ENCODE measurements around the gene PML.
A peak's percentile ranks its signal among the peaks of the same experiment; 100 is the strongest.
"Not testable (repeated sequence)": the region's sequence is repeated elsewhere in the genome, so short reads cannot be mapped to it uniquely, and the experiment has no call there.

Gene PML

DNA sequence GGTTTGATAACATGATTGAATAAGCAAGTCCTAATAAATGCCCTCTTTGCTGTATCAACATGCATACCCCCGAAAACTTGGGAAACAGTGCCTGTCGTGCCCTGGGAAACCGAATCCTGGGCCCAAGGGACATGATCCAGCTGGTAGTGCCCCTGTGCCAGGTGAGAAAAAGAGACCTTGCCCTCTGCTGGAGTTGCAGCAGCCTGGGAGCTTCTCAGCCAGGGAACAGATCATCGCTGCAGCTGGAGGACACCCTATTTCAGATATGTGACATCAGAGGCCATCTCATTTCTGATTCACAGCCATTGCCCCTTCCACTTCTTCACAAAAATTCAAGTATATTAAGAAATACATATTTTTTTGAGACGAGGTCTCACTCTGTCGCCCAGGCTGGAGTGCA is 34.7 kb upstream of the PML start:
- no peak for DNase-seq

GRCh38 chr15:73960472-73961070 is 33.9 kb upstream of the PML start:
- not testable (repeated sequence) for DNase-seq

- DNase-seq, result no peak
These were observed 32.1 kb upstream of the PML start for GRCh38 chr15:73962433-73962832.

DNA sequence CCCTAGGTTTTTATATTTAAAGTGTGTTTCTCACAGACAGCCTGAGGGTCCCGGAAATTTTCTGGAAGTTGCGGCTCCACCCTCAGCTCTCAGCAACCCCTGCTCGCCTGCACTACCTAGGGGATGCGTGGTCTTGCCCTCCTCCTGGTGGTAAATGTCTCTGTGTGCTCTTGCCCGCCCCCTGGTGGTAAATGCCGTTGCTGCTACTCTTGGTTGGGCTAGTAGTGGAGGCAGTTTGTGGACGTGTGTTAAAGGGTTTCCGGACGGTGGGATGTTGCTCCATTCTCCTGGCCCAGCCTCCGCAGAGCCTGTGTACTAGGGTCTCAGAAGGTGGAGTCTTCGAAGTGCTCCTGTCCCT is 29.8 kb upstream of the PML start:
- DNase-seq, result peak; percentile 90 to 92

- DNase-seq, result peak; percentile 70 to 73
These were observed 29.3 kb upstream of the PML start for GRCh38 chr15:73965094-73965757.

DNA sequence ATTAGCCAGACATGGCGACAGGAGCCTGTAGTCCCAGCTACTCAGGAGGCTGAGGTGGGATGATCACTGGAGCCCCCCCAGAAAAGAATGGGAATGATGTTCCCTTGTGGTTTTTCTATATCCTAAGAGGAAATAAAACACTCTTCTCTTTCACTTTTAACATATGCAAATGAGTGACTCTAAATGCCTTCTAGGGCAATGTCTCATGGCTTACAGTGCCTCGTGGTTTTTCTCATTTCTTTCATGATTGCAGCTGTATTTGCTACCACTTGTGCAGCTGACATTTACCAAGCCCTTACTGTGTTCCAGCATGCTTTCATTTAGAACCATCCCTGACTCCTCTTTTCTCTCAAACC is 28.8 kb upstream of the PML start:
- no peak for DNase-seq

- no peak for DNase-seq
These were observed 26.1 kb upstream of the PML start for GRCh38 chr15:73968461-73968860.

- DNase-seq, result no peak
These were observed 25.3 kb upstream of the PML start for GRCh38 chr15:73969151-73969759.

DNA sequence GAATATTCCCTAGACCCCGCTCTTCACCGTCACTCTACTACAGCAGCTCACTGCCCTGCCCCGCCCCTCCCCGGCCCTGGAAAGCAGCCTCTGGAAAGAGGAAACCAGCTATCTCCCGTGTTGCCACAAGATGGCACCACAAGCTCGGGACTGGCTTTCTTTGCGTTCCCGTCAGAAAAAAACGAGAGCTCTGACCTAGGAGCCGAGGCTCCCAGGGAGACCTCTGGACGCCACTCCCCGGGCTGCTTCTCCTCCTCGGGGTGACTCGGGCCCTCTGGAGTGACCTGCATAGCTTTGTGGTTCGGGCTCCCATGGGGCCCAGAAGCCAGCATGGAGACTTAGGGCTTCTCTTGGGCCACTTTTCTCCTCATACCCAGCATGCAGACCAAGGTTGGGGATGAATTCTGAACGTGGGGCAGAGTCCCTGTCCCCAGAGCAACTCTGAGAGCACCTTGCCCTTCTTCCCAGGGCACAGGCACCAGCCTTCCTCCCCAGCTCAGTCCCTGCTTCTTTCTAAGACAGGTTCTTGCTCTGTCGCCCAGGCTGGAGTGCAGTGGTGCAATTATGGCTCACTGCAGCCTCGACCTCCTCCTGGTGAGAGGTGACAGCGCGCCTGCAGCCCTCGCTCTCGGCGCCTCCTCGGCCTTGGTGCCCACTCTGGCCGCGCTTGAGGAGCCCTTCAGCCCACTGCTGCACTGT is 21.4 kb upstream of the PML start:
- peak; percentile 83 to 86 for DNase-seq

DNA sequence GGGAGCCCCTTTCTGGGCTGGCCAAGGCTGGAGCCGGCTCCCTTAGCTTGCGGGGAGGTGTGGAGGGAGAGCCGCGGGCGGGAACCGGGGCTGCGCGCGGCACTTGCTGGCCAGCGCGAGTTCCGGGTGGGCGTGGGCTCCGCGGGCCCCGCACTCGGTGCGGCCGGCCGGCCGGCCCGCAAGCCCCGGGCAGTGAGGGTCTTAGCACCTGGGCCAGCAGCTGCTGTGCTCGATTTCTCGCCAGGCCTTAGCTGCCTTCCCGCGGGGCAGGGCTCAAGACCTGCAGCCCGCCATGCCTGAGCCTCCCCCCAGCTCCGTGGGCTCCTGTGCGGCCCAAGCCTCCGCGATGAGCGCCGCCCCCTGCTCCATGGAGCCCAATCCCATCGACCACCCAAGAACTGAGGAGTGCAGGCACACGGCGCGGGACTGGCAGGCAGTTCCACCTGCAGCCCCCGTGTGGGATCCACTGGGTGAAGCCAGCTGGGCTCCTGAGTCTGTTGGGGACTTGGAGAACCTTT is 20.8 kb upstream of the PML start:
- DNase-seq, result not testable (repeated sequence)

DNA sequence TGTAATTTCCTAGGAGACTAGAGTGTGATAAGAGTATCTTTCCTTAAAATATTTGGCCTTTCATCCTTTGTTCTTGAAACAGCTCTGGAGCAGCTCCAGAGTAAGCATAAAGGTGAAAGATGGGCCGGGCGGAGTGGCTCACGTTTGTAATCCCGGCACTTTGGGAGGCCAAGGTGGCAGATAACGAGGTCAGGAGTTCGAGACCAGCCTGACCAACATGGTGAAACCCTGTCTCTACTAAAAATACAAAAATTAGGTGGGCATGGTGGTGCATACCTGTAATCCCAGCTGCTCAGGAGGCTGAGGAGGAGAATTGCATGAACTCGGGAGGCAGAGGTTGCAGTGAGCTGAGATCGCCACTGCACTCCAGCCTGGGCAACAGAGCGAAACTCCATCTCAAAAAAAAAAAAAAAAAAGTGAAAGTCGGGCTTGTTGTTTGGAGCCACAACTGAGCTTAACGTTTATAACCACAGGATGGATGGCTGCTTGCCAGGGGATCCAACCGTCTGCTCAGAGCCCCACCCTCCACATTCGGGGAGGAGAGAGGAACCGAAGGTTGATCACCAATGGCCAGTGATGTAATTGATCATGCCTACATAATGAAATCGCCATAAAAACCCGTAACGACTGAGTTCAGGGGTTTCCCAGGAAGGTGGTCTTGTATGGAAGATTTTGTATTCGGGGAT is 18.9 kb upstream of the PML start:
- not testable (repeated sequence) for DNase-seq

GRCh38 chr15:73978896-73979295 is 15.6 kb upstream of the PML start:
- DNase-seq, result peak in 1 of 2 donors; percentile 6

DNA sequence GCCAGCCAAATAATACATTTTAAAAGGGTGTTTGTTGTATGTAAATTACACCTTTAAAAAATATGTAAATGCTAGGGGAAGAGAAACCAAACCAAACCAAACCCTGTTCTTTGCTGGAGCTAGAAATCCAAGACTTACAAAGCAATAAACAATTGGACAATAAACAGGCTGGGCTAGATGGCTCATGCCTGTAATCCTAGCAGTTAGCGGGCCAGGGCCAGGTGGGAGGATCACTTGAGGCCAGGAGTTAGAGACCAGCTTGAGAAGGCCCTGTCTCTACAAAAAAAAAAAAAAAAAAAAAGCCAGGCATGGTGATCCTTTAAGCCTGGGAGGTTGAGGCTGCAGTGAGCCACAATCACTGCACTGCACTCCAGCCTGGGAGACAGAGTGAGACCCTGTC is 14.9 kb upstream of the PML start:
- peak in 1 of 2 donors; percentile 0 for DNase-seq

DNA sequence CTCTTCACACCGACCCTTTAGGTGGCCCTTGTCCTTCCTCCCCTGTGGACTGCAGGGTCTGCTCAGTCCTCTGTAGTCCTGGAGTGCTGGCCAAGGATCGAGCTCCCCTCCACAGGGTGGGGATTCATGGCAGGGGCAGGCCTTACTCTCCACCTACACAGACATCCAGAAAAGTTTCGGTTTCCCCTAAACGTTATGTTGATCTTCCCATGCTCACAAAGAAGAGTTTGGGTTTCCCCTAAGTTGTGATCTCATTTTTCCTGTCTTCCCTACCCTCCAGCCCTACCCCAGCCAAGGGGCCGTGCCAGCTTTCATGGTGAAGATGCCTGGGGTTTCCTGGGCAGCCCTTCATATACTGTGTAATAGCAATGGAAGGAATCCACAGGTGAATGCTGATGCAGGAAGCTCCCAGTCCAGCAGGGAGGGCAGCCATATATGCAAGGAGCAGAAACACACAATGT is 12.7 kb upstream of the PML start:
- no peak for DNase-seq

GRCh38 chr15:73982222-73982962 is 12.1 kb upstream of the PML start:
- peak in 1 of 2 donors; percentile 54 for DNase-seq

- DNase-seq, result no peak
These were observed 11.2 kb upstream of the PML start for GRCh38 chr15:73983211-73983727.

DNA sequence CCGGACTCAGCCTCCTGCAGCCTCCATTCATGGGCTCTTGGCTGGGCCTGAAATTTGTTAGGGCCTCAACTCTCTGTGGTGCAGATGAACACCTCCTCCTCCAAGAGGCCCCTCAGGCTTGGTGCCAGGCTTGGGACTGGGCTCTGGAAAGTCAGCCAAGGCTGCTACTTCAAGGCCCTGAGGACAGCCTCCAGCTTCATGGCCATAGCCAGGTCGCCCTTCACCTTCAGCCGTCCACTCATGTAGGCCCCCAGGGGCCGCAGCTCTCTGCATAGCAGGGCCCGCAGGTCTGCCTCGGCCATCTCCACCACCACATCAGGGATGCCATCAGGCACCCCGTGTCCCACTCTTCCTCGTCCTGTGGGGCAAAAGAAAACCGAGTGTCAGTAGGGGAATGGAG is 10.7 kb upstream of the PML start:
- no peak for DNase-seq

- DNase-seq, result no peak
These were observed 10.1 kb upstream of the PML start for GRCh38 chr15:73984208-73984979.

DNA sequence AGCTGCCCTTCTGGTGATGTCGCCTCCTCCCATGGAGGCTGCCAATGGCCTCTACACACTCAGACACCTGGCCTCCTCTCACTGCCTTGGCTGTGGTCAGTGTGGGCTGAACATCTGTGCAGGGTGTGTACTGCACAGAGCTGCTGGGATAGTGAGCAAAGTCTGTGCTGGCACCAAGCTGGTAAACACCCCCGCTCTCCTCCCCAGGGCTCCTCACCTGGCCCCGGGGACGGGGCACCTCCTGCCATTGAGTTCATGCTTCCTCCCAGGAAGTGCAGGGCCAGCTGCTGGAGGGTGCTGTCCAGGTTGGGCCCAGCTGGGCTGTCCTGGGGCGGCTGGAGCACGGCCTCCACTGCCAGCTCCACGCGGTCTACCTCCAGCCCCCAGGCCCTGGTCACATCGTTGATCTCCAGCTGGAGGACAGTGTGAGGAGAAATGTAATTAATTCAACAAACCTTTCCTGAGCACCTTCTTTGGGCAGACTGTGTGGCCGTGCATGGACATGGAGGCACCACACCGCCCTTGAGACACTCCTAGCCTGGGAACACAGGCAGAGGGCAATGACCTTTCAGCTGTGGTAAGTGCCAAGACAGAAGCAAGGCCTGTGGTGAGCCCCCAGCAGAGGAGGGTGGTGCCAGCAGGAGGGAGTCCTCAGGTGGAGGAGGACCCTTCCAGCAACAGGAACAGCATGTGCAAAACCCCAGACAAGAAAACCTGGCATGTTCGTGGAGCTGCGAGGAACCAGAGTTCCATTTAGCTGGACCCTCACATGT is 9.2 kb upstream of the PML start:
- no peak for DNase-seq

DNA sequence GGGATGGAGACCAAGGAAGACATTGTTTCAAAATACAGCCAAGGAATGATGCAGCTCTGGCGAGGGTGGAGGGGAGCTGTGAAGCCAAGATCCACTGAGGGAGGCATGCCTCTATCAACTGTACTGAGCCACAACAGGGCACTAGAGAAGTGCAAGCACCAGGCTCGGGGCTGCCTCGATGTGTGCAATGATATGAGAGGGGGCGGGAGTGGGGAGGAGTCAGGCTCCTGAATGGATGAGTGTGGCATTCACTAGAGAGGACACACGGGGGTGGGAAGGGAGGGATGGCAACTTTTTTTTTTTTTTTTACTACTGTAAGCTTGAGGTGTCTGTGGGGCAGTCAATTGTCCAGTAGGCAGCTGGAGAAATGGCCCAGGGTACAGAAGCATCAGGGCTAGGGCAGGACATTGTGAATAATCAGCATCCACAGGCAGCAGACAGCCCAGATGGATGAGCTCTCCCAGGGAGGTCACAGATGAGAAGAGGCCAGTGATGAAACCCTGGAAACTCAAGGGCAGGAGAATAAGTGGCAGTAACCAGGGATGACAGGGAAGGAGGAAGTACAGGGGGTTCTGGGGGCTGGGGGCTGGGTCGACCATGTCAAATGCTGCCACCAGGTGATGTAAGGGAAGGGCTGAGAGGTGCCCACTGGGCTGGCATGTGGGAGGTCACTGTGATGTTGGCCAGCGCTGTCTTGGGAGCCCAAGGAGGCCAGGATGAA is 8.3 kb upstream of the PML start:
- no peak for DNase-seq

All from stimulated activated CD4-positive, alpha-beta T cell treated with anti-CD3 and anti-CD28 coated beads, Interleukin-2, amount 100 ng/mL, for 24 hours (primary cell).